MG63 (cell line): ENCODE measurements around the gene LARP1B. TPM values are rescaled to one million over a fixed set of nuclear protein-coding genes. Genes with fewer than 3 reads are reported as not detected.
A peak's percentile ranks its signal among the peaks of the same experiment; 100 is the strongest.
"Not testable (repeated sequence)": the region's sequence is repeated elsewhere in the genome, so short reads cannot be mapped to it uniquely, and the experiment has no call there.

Experiments
- DNase-seq: peaks from one replicate; pipeline ENCODE4 v3.0.0-alpha.2; 2020
- H3K27me3 ChIP-seq: fragments of 250-450 bp; sonication (Bioruptor Pico); 2 replicates; pipeline ENCODE4 v1.5.1; 2020; ENCODE audit warnings: mild to moderate bottlenecking, moderate library complexity
- H3K36me3 ChIP-seq: fragments of 250-450 bp; sonication (Bioruptor Pico); 2 replicates; pipeline ENCODE4 v1.5.1; 2020; ENCODE audit warnings: mild to moderate bottlenecking, moderate library complexity
- H3K4me3 ChIP-seq: fragments of 250-450 bp; sonication (Bioruptor Pico); 2 replicates; pipeline ENCODE4 v1.5.1; 2020; ENCODE audit warnings: mild to moderate bottlenecking, moderate library complexity
- H3K9me3 ChIP-seq: fragments of 250-450 bp; sonication (Bioruptor Pico); 2 replicates; pipeline ENCODE4 v1.5.1; 2020; ENCODE audit warnings: mild to moderate bottlenecking, moderate library complexity
- total RNA-seq: library from RNA; depleted of rRNA; stranded (reverse); fragments of >200 nt; shearing (Covaris generic); gene quantifications from 2 replicates; pipeline ENCODE4 v1.2.3, GENCODE V29; 2014; ENCODE audit warnings: low replicate concordance; rRNA removed

Gene LARP1B
- total RNA-seq, result 13.5 and 17.6 TPM in 2 replicates

DNA sequence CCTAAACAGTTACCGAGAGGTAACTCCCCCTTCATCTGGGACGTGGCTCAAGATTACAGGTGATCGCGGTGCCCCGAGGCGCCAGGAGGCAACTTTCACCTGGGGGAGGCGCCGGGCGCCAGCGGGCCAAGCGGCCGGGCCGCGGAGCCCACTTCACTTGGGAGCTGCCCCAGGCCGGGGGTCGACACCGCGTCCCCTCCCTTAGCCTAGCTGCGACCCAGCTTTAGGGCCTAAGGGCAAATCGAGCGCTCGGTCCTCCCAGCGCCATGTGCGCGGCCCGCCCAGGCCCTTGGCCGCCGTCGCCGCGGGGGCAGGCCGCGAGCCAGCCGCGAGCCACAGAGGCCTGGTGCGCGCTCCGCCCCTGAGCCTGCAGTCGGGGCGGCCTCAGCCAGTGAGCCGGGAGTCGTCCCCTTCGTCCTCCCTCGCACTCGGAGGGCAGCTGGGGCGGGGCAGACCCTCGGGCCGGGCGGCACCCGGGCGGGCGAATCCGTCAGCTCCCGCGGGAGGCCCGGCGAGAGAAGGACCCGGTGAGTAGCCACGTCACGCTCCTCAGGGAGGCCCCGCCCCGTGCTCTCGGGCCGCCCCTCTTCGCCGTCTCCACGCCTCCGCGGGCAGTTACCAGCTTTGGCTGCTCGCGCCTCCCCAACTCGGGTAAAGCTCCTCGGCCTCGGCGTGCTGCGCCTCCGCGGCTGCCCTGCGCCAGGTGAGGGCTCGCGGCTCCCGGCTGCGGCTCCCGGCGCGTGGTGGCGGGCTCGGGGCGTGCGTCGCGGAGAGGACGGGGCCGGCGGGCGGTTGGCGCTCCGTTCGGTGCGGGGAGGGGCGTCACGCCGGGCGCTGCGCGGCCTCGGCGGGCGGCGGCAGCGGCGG, at the start of gene LARP1B:
Gene LARP1B, plus strand, starts transcription at position 614 of the 867 bp plus-strand sequence. CDS start 13,640 bp downstream, outside the sequence.
- Histone ChIP-seq H3K9me3 (no peaks in the 10 kb centered on the region), H3K27me3 (no peaks in the 10 kb centered on the region), H3K36me3 (no peaks in the 10 kb centered on the region), H3K4me3 (peak within 1 kb of the TSS; percentile 62)
- DNase-seq, result peak; percentile 96

DNA sequence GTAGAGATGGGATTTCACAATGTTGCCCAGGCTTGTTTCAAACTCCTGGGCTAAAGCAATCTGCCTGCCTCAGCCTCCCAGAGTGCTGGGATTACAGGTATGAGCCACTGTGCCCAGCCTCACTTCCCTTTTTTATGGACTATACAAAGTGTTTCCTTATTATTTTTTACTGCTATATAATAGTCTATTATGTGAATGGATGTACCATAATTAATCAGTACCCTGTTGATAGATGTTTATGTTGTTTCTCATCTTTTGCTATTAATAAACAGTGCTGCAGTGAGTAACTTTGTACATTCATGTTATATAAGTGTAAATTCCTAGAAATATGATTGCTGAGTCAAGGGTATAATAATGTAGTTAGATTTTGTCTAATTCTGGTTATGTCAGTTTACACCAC, 35.8 kb upstream of the LARP1B start:
- H3K27me3 ChIP-seq, result no peaks in the 10 kb centered on the region
- no peak for DNase-seq
- H3K4me3 ChIP-seq, result no peak overlapping the region
- no peaks in the 10 kb centered on the region for H3K36me3 ChIP-seq
- H3K9me3 ChIP-seq, result no peaks in the 10 kb centered on the region

- no peak overlapping the region for H3K4me3 ChIP-seq
- H3K36me3 ChIP-seq, result no peaks in the 10 kb centered on the region
- no peaks in the 10 kb centered on the region for H3K9me3 ChIP-seq
- H3K27me3 ChIP-seq, result no peaks in the 10 kb centered on the region
- no peak for DNase-seq
Observed at GRCh38 chr4:128029907-128030306, 31.2 kb upstream of the LARP1B start.

GRCh38 chr4:128031756-128032384, 29.2 kb upstream of the LARP1B start:
- no peaks in the 10 kb centered on the region for H3K27me3 ChIP-seq
- DNase-seq, result no peak
- no peaks in the 10 kb centered on the region for H3K36me3 ChIP-seq
- no peak overlapping the region for H3K4me3 ChIP-seq
- H3K9me3 ChIP-seq, result no peaks in the 10 kb centered on the region

GRCh38 chr4:128039568-128039967, 21.5 kb upstream of the LARP1B start:
- Histone ChIP-seq H3K36me3 (no peaks in the 10 kb centered on the region), H3K4me3 (no peak overlapping the region), H3K27me3 (no peaks in the 10 kb centered on the region), H3K9me3 (no peaks in the 10 kb centered on the region)
- DNase-seq, result no peak

GRCh38 chr4:128047019-128047418, 14.1 kb upstream of the LARP1B start:
- not testable (repeated sequence) for DNase-seq, H3K9me3 ChIP-seq, H3K36me3 ChIP-seq, H3K27me3 ChIP-seq, H3K4me3 ChIP-seq

- H3K27me3 ChIP-seq, H3K36me3 ChIP-seq, H3K9me3 ChIP-seq, H3K4me3 ChIP-seq, DNase-seq: not testable (repeated sequence)
Observed at GRCh38 chr4:128047514-128047913, 13.6 kb upstream of the LARP1B start.

GRCh38 chr4:128051229-128051628, 9.9 kb upstream of the LARP1B start:
- not testable (repeated sequence) for H3K36me3 ChIP-seq, H3K4me3 ChIP-seq, H3K27me3 ChIP-seq, DNase-seq, H3K9me3 ChIP-seq

DNA sequence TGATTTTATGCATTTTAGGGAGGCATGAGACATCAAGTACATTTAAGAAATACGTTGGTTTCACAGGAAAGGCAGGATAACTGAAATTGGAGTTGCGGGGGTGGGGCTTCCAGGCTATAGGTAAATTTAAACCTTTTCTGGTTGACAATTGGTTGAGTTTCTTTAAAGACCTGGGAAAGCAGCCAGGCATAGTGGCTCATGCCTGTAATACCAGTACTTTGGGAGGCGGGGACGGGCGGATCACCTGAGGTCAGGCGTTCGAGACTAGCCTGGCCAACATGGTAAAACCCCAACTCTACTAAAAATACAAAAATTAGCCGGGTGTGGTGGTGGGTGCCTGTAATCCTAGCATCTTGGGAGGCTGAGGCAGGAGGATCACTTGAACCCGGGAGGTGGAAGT, 6.2 kb upstream of the LARP1B start:
- H3K4me3 ChIP-seq, H3K9me3 ChIP-seq, DNase-seq, H3K27me3 ChIP-seq, H3K36me3 ChIP-seq: not testable (repeated sequence)

- not testable (repeated sequence) for H3K4me3 ChIP-seq, H3K36me3 ChIP-seq, H3K9me3 ChIP-seq, DNase-seq, H3K27me3 ChIP-seq
Observed at GRCh38 chr4:128055441-128056206, 5.5 kb upstream of the LARP1B start.

- DNase-seq, result no peak
- Histone ChIP-seq H3K4me3 (no peak overlapping the region), H3K9me3 (no peaks in the 10 kb centered on the region), H3K36me3 (no peaks in the 10 kb centered on the region), H3K27me3 (no peaks in the 10 kb centered on the region)
Observed at GRCh38 chr4:128056396-128056795, 4.7 kb upstream of the LARP1B start.

GRCh38 chr4:128060121-128060698, 902 bp upstream of the LARP1B start:
- H3K36me3 ChIP-seq, result no peaks in the 10 kb centered on the region
- H3K4me3 ChIP-seq, result peak overlapping the region; percentile 62
- DNase-seq, result no peak
- no peaks in the 10 kb centered on the region for H3K27me3 ChIP-seq
- no peaks in the 10 kb centered on the region for H3K9me3 ChIP-seq

DNA sequence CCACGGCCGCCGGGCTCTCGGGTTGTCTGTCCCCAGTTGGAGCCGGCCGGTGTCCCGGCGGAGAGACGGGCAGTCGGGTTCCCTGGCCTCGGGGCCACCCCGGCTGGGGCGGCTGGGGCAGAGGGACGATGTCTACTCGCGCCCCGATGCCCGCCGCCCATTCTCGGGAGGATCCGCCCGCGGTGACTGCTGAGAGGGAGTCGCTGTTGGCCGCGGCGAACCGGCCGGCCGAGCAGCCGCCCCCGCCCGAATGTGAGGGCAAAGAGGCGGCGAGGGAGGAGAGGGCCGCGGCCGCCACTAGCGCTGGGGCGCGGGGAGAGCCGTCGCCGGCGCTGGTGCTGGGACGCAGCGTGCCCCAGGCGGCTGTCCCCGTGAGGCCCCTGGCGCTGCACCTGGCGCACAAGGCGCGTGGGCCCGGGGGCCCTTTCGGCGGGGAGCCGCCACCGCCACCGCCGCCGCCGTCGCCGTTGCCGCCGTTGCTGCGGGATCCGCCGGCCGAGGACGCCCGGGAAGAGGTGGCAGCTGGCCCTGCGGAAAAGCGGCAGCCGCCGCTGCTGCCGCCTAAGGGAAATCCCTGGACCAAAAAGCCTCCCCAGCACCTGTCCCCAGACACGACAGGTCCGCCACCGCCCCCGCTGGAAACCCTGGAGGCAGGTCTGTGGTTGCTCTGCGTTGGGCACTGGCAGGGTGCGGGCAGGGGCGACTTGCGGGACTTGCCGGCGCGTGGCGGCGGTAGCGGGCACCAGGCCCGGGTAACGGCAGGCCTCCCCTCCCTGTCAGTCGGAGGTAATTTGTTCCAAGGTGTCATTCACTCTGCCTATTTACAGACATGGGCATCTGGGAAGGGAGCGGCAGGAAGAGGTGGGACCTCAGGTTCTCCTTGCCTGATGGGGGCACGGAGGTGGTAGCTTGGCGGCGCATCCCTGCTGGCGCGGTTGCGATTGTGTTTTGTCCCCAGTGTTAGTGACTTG, 739 bp downstream of the LARP1B start:
- peak; percentile 52 for DNase-seq
- no peaks in the 10 kb centered on the region for H3K9me3 ChIP-seq
- no peaks in the 10 kb centered on the region for H3K27me3 ChIP-seq
- peak overlapping the region; percentile 62 for H3K4me3 ChIP-seq
- no peaks in the 10 kb centered on the region for H3K36me3 ChIP-seq

- DNase-seq, H3K9me3 ChIP-seq, H3K4me3 ChIP-seq, H3K36me3 ChIP-seq, H3K27me3 ChIP-seq: not testable (repeated sequence)
Observed at GRCh38 chr4:128066453-128066820, 5.3 kb downstream of the LARP1B start.

GRCh38 chr4:128068918-128069317, 7.8 kb downstream of the LARP1B start:
- no peak for DNase-seq
- no peak overlapping the region for H3K4me3 ChIP-seq

DNA sequence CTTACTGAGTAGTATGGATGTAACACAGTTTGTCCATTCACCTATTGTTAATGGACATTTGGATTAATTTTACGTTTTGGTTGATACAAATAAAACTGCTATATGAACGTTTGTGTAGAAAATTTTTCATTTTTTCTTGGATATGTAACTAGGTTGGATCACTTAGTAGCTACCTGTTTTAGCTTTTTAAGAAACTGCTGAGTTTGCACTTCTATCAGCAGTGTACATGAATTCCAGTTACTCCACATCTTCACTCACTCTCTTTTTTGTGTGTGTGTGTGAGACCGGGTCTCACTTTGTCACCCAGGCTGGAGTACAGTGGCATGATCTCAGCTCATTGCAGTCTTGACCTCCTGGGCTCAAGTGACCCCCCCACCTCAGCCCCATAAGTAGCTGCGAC, 15.4 kb downstream of the LARP1B start:
- DNase-seq, result no peak
- Histone ChIP-seq H3K4me3 (no peak overlapping the region), H3K9me3 (no peaks in the 10 kb centered on the region), H3K36me3 (0 out of 2 replicates have a peak, but pooled peaks cover 3% of the 10 kb centered on the region), H3K27me3 (no peaks in the 10 kb centered on the region)

More at GRCh38 chr4:128068918-128069317, 7.8 kb downstream of the LARP1B start:
- H3K27me3 ChIP-seq, result no peaks in the 10 kb centered on the region
- H3K36me3 ChIP-seq, result no peaks in the 10 kb centered on the region
- no peaks in the 10 kb centered on the region for H3K9me3 ChIP-seq
